IMR-90 (cell line): ENCODE results near the gene MIEN1.

ENCODE experiments used
- CEBPB ChIP-seq: IDR thresholded peaks from 2 replicates; pipeline ENCODE4 v1.6.1; 2012; ENCODE audit warnings: low read depth, low read length, improper control_type of control experiment
- FOS ChIP-seq: fragments of 150-350 bp; IDR thresholded peaks from 2 replicates; pipeline ENCODE4 v1.6.1; 2016; ENCODE audit warnings: low read depth, low read length
- MXI1 ChIP-seq: IDR thresholded peaks from 2 replicates; pipeline ENCODE4 v1.6.1; 2012; ENCODE audit warnings: low read depth, mild to moderate bottlenecking, low read length, moderate library complexity, borderline replicate concordance
- POLR2A ChIP-seq: IDR thresholded peaks from 2 replicates; pipeline ENCODE4 v1.6.1; 2012; ENCODE audit warnings: mild to moderate bottlenecking, low read depth, low read length
- RAD21 ChIP-seq: IDR thresholded peaks from 2 replicates; pipeline ENCODE4 v1.6.1; 2012; ENCODE audit warnings: low read length, improper control_type of control experiment
- RCOR1 ChIP-seq: IDR thresholded peaks from 2 replicates; pipeline ENCODE4 v1.6.1; 2012; ENCODE audit warnings: mild to moderate bottlenecking, low read length, improper control_type of control experiment; ENCODE audit not compliant: insufficient replicate concordance
- RFX5 ChIP-seq: IDR thresholded peaks from 2 replicates; pipeline ENCODE4 v1.8.0; 2012; ENCODE audit warnings: low read depth, mild to moderate bottlenecking, low read length, moderate library complexity
- SMC3 ChIP-seq: fragments of 150-350 bp; IDR thresholded peaks from 2 replicates; pipeline ENCODE4 v1.6.1; 2016; ENCODE audit warnings: low read depth, mild to moderate bottlenecking, antibody characterized with exemption, low read length, moderate library complexity
- TF ChIP-seq, protein P1 (sequence below): conservative IDR thresholded peaks from 2 replicates; pipeline ENCODE4 v1.5.1; 2012; ENCODE audit warnings: mild to moderate bottlenecking, low read depth, low read length, improper control_type of control experiment
- TF ChIP-seq, protein P2 (sequence below): fragments of 150-350 bp; IDR thresholded peaks from 2 replicates; pipeline ENCODE4 v1.6.1; 2017; ENCODE audit warnings: mild to moderate bottlenecking, antibody characterized with exemption, low read length, low read depth
- TF ChIP-seq, protein P3 (sequence below): fragments of 150-350 bp; IDR thresholded peaks from 2 replicates; pipeline ENCODE4 v1.6.1; 2016; ENCODE audit warnings: low read depth, mild to moderate bottlenecking, low read length, moderate library complexity, borderline replicate concordance

DNA sequence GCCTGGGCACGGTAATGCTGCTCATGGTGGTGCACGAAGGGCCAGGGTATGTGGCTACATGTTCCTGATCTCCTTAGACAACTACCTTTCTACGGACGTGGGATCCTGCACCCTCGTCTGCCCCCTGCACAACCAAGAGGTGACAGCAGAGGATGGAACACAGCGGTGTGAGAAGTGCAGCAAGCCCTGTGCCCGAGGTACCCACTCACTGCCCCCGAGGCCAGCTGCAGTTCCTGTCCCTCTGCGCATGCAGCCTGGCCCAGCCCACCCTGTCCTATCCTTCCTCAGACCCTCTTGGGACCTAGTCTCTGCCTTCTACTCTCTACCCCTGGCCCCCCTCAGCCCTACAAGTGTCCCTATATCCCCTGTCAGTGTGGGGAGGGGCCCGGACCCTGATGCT lies 18.5 kb downstream of the MIEN1 start:
- TF ChIP-seq POLR2A (no peak), RAD21 (no peak), CEBPB (no peak), MXI1 (no peak), RFX5 (no peak), FOS (no peak), RCOR1 (no peak), SMC3 (no peak)
- TF ChIP-seq, protein P1, sequence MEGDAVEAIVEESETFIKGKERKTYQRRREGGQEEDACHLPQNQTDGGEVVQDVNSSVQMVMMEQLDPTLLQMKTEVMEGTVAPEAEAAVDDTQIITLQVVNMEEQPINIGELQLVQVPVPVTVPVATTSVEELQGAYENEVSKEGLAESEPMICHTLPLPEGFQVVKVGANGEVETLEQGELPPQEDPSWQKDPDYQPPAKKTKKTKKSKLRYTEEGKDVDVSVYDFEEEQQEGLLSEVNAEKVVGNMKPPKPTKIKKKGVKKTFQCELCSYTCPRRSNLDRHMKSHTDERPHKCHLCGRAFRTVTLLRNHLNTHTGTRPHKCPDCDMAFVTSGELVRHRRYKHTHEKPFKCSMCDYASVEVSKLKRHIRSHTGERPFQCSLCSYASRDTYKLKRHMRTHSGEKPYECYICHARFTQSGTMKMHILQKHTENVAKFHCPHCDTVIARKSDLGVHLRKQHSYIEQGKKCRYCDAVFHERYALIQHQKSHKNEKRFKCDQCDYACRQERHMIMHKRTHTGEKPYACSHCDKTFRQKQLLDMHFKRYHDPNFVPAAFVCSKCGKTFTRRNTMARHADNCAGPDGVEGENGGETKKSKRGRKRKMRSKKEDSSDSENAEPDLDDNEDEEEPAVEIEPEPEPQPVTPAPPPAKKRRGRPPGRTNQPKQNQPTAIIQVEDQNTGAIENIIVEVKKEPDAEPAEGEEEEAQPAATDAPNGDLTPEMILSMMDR, result no peak
- TF ChIP-seq, protein P2, sequence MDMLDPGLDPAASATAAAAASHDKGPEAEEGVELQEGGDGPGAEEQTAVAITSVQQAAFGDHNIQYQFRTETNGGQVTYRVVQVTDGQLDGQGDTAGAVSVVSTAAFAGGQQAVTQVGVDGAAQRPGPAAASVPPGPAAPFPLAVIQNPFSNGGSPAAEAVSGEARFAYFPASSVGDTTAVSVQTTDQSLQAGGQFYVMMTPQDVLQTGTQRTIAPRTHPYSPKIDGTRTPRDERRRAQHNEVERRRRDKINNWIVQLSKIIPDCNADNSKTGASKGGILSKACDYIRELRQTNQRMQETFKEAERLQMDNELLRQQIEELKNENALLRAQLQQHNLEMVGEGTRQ, result no peak
- TF ChIP-seq, protein P3, sequence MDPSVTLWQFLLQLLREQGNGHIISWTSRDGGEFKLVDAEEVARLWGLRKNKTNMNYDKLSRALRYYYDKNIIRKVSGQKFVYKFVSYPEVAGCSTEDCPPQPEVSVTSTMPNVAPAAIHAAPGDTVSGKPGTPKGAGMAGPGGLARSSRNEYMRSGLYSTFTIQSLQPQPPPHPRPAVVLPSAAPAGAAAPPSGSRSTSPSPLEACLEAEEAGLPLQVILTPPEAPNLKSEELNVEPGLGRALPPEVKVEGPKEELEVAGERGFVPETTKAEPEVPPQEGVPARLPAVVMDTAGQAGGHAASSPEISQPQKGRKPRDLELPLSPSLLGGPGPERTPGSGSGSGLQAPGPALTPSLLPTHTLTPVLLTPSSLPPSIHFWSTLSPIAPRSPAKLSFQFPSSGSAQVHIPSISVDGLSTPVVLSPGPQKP, result no peak
